ENCODE measurements around the gene ACOXL. TPM values are rescaled to one million over a fixed set of nuclear protein-coding genes. Genes with fewer than 3 reads are reported as not detected.

ACOXL gene
- total RNA-seq, 1 donor from 2014 or later = not detected

DNA sequence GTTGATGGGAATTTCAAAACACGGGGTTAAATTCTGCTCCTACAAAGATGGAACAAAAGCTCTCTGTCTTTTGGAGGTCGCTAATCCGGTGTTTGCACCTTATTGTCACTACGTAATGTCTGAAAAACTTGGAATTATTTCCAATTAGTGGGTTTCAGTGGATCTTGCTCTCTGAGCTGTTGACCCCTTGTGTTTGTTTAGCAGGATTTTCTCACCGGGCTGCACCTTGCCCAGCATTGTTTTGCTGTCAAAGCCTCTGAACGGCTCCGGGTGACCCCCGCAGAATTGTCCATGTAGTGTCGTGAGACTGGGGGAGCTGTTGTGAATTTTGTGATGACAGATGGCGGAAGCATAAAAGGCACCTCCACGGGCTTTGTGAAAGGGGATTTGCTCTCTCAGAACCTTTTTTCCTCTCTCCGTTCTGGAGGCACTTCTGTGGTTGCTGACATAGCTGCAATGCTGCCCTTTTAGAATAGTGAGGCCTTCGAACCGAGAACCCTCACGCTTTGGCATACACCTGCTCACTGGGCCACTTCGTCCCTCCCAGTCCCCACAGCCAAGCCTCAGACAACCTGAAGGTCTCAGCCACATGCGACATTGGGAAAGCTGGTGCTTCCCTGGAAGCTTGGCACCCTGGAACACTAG, 129.4 kb downstream of the ACOXL start:
- intact Hi-C loops (cut with DNase I) = no loop called here
- DNase-seq = no peak
- no peak for ATAC-seq (ENCODE audit: poor library complexity)

DNA sequence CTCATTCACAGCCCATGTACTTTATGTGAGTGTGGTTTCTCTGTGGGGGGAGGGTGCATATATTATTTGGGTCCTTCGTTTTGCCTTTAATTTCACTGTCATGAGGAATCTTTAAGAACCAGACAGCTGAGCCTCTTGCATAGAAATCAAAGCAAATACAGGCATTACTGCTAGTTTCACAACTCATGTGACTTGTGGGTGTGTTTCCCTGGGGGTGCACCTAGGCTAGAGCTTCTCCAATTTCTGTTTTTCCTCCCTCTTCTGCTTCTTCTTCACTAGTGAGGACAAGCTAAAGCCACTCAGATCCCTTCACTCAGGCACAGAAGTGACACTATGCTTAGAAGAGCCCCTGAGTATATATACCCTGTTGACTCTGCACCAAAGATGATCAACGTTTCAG, 131.4 kb downstream of the ACOXL start:
- intact Hi-C loops (cut with DNase I) = no loop called here
- no peak for ATAC-seq (ENCODE audit: poor library complexity)
- no peak for DNase-seq

DNA sequence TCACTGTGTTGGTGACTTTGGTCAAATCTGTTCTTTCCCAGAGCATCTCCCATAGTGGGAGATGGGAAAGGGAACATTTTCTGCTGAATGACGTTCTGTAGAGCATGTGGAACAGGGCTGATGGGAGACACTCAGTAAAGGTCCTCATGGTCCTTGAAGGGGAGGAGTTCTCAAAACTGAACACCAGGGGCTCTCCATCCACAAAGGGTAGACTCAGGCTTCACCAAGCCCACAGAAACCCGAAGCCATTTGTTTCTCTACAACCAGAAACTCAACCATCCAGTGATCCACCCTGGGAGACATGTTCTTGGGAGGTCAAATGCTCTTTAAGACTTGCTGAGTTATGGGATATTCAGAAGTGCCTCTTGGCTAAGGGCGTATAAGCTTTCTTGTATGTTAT, 131.8 kb downstream of the ACOXL start:
- DNase-seq (no peak), ATAC-seq (ENCODE audit: poor library complexity) (no peak)
- intact Hi-C loops (cut with DNase I) = no loop called here

DNA sequence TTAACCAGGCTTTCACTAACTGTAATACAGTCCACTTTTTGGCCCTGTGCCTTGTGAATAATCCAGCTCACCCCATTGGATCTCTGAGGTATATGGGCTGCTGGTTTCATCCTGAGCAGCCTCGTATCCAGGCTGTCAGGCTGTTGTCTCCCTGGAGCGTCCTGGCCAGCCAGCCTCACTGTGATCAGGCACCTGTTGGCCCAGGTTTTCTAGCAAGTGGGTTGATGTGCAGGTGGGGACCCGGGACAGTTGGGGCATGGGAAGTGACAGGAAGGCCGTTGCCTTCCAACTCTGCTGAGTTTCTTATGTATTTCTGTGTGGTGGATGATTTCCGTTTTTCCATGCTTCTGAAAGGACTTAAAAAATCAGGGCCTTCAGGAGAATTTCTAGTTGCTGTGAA, 132.4 kb downstream of the ACOXL start:
- intact Hi-C loops (cut with DNase I) = no loop called here
- ATAC-seq (ENCODE audit: poor library complexity) (no peak), DNase-seq (no peak)

DNA sequence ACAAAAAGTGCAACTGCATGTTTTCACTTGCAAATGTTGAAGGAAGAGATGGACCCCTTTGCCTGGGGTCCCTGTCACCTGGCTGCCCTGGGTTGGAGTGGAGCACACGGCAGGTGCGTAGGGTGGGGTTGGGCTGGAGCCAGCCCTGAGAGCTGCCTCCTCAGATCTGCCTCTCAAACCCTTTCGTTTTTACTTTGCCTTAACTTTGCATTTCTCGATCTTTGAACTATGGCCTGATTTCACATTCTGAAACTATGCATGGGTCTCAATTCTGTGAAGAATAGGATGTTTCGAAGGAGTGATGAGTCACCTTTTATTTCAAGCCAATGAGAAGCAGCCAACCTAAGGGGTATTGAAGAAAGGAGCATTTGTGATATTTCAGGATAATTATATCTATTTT, 132.8 kb downstream of the ACOXL start:
- DNase-seq (no peak), ATAC-seq (ENCODE audit: poor library complexity) (no peak)
- intact Hi-C loops (cut with DNase I) = no loop called here

DNA sequence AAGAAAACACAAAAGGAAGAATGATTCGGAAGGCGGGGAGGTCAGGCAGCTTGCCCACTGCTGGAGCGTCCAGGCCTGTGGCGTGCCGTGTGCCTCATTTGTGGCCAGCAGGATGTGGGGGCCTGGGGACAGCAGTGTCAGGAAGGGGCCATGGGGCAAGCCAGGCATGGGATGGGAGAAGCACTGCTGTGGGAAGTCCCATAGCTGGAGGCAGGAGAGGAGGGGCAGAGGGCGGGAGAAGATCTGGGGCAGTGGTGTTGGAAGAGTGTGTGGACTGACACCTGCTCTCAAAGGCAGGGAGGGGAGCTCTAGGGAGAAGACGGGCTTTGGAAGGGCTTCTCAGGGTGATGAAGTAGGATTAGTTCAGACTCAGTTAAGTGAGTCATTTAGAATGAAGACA, 133.7 kb downstream of the ACOXL start:
- ATAC-seq (ENCODE audit: poor library complexity) (no peak), DNase-seq (no peak)
- intact Hi-C loops (cut with DNase I) = no loop called here

DNA sequence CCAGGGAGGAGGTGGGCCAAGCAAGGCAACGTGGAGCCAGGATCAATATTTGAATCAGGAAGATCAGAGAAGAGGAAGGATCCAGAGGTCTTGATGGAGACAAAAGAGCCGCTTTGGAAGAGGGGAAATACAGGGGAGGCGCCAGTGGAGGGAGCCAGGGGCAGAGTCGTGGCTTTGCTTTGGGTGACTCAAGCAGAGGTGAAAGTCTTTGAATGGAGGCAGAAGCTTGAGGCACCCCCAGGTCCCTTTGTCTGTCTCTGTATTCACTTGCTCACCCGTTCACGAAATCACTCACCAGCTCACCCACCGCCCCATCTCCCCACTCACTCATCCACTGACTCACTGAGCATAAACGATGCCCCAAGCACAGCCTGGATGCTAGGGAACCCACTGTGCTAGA, 134.1 kb downstream of the ACOXL start:
- ATAC-seq (ENCODE audit: poor library complexity) (no peak), DNase-seq (no peak)
- intact Hi-C loops (cut with DNase I) = no loop called here

DNA sequence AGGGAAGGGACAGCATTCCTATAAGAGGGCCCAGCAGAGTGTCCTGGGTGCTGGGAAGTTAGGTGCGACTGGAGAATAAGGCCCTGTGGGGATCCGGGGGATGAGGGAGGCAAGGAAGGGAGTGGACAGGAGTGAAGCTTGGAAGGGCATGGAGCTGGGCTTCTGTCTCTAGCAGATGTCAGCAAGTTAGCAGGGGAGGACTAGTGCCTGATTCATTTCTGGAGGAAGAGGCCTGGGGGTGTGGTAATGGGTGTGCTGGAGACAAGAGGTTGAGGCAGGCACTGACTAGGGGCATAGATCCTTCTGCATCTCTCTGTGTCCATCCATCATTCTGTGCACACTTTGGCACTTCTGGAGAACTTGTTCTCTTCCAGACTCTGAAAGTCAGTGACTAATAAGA, 134.7 kb downstream of the ACOXL start:
- ATAC-seq (ENCODE audit: poor library complexity) (no peak), DNase-seq (no peak)
- intact Hi-C loops (cut with DNase I) = no loop called here

DNA sequence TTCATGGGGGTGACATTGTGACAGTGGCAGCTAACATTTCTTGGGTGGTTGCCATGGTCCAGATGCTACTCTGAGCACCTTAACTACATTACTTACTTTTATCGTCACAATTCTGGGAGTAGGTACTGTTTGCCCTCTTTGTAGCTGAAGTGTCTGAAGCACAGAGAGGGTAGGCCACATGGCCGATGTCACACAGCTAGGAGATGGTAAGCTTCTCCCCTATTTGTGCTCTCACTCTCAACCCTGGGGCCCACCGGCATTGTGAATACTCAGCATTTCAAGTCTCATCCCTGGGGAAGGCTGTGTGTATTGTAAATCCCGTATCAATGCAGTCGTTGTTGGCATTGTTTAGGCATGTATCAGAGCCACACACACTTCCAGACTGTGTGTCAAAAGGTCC, 136.6 kb downstream of the ACOXL start:
- ATAC-seq (ENCODE audit: poor library complexity) = no peak
- intact Hi-C loops (cut with DNase I) = no loop called here
- DNase-seq = no peak

DNA sequence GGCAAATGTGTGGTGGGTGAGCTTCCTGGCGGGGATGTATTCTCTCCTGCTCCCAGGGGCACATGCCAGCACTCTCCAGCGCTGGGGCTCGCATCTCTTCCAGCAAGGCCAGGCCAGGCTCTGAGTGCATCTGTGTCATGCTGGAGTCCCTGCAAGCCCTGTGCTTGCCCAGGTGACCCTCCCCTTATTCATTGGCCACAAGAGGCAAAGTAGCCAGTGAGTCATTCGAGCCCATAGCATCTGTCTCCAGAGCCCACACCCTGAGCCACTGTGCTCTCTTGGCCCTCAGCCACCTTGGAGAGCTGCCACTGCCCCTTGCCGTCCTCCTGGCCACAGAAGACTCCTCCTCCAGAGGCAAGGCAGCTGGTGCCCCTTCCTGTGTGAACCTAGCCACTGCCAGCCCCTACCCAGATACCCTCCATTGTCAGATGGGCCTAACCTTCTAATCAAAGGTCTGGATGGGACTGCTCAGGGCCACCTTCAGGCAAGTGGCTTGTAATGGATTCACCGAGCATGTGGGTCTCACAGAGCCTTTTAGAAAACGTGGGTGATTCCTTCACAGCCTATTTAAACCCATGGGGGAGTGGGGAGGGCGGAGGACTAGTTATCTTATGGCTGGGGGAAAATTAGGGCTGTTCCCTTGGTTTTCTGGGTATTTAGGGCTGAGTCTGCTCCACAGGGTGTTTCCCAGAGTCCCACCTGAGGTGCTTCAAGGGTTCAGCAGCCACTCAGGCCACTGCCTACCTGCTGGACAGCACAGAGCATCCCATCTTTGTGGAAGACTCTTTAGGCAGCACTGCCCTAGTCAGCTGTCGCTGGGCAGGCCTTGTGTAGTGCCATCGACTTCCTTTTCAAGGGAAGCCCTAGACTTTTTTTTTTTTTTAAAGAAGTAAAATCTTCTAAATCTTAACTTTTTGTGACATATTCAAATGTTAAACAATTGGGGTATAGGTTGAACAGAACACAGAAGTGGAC, 137.4 kb downstream of the ACOXL start:
- intact Hi-C loops (cut with DNase I) = no loop called here
- ATAC-seq (ENCODE audit: poor library complexity) = no peak

DNA sequence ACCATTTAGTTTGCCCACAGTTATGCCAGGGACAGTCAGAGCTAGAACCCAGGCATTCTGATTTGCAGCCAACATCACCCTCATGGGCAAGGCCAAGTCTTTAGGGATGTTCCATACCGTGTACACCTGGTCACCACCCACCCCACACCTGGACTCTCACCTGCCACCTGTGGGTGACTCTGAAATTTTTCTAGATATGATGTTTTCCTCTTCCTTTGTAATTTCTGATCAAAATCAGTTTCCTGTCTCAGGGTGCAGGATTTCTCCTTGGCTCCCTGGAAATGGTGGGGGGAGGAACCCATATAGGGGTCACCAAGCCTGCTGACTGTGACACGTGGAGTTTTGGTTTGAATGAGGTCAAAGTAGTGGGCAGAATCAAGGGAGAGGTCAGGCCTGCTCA, 138.2 kb downstream of the ACOXL start:
- intact Hi-C loops (cut with DNase I) = no loop called here
- ATAC-seq (ENCODE audit: poor library complexity) (no peak), DNase-seq (no peak)

More for the DNA sequence above, 137.4 kb downstream of the ACOXL start:
- no peak for DNase-seq

DNA sequence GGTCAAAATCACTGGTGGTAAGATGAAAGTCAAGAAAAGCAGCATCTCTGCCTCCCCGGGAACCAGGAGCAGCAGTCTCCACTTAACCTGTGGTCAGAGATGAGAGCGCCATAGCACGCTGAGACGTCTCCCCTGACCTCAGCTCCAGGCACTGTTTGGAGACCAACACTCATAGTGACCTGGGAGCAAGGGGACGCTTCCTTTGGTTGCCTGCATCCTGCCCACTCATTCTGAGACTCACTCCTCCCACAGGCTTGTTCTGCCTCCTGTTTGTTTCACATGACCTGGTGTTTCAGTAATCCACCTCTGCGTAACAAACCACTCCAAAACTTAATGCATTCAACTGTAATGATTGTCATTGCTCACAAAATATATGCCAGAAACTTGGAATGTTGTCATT, 139.3 kb downstream of the ACOXL start:
- DNase-seq (no peak), ATAC-seq (ENCODE audit: poor library complexity) (no peak)
- intact Hi-C loops (cut with DNase I) = no loop called here

DNA sequence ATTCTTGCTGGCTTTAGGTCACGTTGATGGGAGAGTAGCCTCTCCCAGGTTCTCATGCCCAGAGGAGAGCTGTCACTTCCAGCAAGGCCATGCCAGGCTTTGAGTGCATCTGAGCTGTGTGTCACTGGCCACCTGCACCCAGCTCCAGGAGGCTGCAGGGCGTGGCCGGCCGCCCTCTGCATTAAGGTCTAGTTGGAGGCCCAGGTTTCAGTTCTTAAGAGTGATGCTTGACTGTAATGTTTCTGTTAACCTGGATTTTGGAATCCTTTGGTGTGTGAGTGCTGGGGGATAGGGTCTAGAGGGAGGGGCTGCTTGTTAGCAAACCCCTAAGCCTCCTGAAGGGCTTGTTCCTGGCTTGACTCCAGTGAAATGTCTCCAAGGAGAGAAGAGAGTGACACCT, 140.1 kb downstream of the ACOXL start:
- DNase-seq (no peak), ATAC-seq (ENCODE audit: poor library complexity) (no peak)
- intact Hi-C loops (cut with DNase I) = no loop called here

DNA sequence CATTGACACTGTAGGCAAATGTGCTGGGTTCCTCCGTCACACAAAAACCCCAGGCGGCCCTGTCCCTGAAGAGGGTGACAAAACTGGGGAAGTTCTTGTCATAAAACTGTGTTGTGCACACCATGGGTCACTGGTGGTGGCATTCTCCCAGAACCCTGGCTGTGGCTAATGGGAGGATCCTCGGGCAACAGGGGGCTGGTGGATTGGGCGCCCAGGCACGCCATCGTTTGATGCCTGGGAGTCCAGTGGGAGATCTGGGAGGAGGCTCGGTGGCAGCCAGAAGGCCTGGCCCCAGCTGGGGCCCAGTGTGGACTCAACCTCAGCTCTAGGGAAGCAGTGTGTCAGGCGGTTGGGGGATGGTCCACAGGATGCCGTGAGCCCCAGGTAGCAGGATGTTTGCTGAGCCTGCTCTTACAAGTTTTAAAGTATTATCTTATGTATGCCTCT, 140.7 kb downstream of the ACOXL start:
- no peak for DNase-seq
- intact Hi-C loops (cut with DNase I) = no loop called here
- no peak for ATAC-seq (ENCODE audit: poor library complexity)

DNA sequence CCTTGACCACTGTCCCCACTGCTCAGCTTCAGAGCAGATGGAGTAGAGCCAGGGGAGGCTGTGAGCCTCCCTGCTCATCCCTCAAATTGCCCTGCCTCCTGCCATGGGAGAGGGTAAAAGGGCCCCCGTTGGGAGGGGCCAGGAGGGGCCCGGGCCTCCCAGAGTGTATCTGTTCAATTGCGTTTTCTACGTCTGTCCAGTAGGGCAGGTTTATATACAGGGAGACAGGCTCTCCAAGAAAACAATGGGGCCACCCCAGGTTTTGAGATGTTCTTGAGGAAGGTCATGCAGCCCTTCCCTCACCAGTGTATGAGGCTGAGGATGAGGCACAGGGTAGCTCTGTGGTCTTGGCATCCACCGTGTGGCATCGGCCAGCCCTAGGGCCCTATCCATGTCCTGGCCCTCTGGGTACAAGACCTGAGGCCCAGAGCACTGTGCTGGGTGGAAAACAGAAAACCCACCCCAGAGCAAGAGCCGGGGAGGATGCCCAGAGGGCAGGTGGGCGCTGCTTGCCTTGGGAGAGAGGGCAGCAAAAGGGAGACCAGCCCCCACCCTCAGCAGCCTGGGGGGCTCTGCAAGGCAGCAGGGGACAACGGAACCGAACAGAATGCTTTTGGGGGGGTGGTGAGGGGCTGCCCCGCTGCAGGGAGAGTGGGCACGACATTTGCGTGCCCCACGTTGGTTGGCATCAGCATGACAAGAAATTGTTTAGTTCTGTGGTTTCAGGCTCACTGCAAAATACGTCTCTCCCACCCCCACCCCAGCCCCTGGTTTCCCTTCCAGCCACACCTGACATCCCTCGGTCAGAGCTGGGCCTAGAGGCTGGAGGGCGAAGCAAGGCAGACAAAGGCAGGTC, 141.5 kb downstream of the ACOXL start:
- ATAC-seq (ENCODE audit: poor library complexity) = no peak

DNA sequence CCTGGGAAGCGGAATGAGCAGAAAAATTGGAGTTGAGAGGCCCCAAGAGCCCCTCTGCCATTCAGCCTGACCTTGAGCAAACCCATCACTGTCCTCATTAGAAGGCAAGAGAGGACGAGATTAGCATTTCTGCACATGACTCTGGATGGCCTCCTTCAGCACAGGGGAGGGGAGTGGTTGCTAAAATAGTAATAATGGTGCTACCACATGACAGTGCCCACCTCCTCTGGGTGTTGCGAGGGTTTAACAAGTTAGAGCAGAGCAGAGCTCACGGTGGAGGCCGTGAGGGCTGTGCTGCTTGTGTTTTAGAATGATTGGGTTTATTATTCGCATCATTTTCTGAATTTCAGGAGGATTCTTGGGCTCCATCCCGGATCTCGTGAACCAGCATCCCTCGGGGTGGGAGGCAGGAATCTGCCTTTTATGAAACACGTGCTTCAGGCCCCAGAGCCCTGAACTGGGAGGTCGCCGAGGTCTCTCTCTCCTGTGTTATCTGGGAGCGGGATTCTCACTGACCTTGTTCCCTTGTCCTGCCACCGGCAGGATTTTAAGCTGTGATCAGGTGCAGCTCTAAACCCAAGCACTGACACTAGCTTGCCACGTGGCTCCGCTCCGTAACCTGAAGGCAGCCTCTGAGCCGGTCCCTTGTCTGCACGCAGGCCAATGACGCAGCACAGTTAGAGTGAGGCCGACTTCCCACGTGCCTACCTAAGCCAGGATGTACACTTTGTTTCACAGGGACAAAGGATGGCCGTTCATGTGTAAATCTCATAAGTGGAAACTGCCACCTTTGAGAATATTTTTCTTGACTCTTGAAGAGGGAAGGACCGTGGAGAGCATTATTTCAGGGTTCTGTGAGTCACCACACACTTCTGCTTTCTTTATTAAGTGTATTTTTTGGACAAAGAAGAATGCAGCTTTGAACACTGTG, 142.3 kb downstream of the ACOXL start:
- ATAC-seq (ENCODE audit: poor library complexity) = no peak
- no peak for DNase-seq
- intact Hi-C loops (cut with DNase I) = no loop called here

More for the DNA sequence above, 141.5 kb downstream of the ACOXL start:
- DNase-seq = no peak
- intact Hi-C loops (cut with DNase I) = no loop called here

DNA sequence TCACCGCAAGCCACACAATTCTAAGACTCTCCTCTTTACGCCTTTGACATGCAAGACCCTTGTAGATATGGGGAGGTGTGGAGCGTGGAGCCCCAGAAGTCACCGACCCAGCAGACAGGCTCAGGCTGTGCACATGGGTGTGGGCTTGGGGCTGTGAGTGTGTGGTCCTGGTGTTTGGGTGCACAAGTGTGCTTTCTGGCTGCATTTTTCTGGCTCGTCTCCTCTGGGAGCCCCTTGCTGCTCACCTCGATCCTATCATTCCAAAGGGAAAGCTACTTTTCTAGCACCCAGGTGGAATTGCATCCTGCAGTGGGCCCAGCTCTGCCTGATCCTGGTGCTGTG, 143.0 kb downstream of the ACOXL start:
- no peak for DNase-seq
- intact Hi-C loops (cut with DNase I) = no loop called here

More for the DNA sequence above, 143.0 kb downstream of the ACOXL start:
- ATAC-seq (ENCODE audit: poor library complexity) = no peak

Data from Right ventricle myocardium superior (tissue), 1 donor.